Measurements from ENCODE around the gene BAG1. TPM values are rescaled to one million over a fixed set of nuclear protein-coding genes. Genes with fewer than 3 reads are reported as not detected.

BAG1 gene
- total and polyA plus RNA-seq, 4 donors: 35.1 to 55.2 (median 43.0) TPM

DNA sequence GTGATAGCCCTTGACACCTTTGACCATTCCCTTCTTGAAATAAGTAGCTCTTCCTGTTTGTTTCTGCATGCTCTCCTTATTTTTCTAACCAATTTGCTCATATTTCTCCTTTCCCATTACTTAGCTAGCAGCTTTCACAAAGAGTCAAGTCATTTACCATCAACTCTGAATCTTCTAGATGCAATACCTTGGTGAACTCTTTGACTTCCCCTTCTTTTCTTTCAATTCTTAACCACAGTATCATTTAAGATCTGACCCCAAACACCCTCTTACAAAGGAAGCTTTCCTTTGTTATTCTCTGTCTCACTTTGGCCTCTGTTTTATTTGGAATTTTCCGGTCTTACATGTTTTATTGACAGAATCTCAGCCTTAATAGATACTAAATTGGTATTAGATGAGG lies 39.9 kb upstream of the BAG1 start:
- peaks cover 0 to 16% (median 11%) of the 10 kb centered on the region in 4 donors for H3K4me1 ChIP-seq (ENCODE audit: control insufficient read depth in 4 of 4, insufficient read depth in 4 of 4, low read length in 3 of 4)
- no peak for DNase-seq (ENCODE audit: low spot score)
- 95% methylated on average over 1 of the region's 1 CpG for WGBS
- no peak overlapping the region for H3K9ac ChIP-seq (ENCODE audit: low read depth in 1 of 2, low read length in 2 of 2)
- TF ChIP-seq EGR1 (IDR thresholded peaks at IDR 0.05; ENCODE audit: low read depth in 2 of 2) (no peak), RAD21 (IDR thresholded peaks at IDR 0.05) (no peak), HNF4A (conservative IDR thresholded peaks at IDR 0.05) (no peak), YY1 (IDR thresholded peaks at IDR 0.05) (no peak), HNF4G (IDR thresholded peaks at IDR 0.05) (no peak), FOXA2 (IDR thresholded peaks at IDR 0.05) (no peak), RXRA (IDR thresholded peaks at IDR 0.05) (no peak), FOXA1 (IDR thresholded peaks at IDR 0.05) (no peak), SP1 (IDR thresholded peaks at IDR 0.05) (no peak), GABPA (IDR thresholded peaks at IDR 0.05 in 1 of 2, conservative IDR thresholded peaks at IDR 0.05 in 1 of 2) (no peak)
- TF ChIP-seq, protein P1, sequence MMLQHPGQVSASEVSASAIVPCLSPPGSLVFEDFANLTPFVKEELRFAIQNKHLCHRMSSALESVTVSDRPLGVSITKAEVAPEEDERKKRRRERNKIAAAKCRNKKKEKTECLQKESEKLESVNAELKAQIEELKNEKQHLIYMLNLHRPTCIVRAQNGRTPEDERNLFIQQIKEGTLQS (IDR thresholded peaks at IDR 0.05): no peak
- TF ChIP-seq, protein P2, sequence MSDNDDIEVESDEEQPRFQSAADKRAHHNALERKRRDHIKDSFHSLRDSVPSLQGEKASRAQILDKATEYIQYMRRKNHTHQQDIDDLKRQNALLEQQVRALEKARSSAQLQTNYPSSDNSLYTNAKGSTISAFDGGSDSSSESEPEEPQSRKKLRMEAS (IDR thresholded peaks at IDR 0.05): no peak
- TF ChIP-seq, protein P3, sequence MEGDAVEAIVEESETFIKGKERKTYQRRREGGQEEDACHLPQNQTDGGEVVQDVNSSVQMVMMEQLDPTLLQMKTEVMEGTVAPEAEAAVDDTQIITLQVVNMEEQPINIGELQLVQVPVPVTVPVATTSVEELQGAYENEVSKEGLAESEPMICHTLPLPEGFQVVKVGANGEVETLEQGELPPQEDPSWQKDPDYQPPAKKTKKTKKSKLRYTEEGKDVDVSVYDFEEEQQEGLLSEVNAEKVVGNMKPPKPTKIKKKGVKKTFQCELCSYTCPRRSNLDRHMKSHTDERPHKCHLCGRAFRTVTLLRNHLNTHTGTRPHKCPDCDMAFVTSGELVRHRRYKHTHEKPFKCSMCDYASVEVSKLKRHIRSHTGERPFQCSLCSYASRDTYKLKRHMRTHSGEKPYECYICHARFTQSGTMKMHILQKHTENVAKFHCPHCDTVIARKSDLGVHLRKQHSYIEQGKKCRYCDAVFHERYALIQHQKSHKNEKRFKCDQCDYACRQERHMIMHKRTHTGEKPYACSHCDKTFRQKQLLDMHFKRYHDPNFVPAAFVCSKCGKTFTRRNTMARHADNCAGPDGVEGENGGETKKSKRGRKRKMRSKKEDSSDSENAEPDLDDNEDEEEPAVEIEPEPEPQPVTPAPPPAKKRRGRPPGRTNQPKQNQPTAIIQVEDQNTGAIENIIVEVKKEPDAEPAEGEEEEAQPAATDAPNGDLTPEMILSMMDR (IDR thresholded peaks at IDR 0.05; ENCODE audit: low read depth, low read length, missing input control): no peak
- TF ChIP-seq, protein P4, sequence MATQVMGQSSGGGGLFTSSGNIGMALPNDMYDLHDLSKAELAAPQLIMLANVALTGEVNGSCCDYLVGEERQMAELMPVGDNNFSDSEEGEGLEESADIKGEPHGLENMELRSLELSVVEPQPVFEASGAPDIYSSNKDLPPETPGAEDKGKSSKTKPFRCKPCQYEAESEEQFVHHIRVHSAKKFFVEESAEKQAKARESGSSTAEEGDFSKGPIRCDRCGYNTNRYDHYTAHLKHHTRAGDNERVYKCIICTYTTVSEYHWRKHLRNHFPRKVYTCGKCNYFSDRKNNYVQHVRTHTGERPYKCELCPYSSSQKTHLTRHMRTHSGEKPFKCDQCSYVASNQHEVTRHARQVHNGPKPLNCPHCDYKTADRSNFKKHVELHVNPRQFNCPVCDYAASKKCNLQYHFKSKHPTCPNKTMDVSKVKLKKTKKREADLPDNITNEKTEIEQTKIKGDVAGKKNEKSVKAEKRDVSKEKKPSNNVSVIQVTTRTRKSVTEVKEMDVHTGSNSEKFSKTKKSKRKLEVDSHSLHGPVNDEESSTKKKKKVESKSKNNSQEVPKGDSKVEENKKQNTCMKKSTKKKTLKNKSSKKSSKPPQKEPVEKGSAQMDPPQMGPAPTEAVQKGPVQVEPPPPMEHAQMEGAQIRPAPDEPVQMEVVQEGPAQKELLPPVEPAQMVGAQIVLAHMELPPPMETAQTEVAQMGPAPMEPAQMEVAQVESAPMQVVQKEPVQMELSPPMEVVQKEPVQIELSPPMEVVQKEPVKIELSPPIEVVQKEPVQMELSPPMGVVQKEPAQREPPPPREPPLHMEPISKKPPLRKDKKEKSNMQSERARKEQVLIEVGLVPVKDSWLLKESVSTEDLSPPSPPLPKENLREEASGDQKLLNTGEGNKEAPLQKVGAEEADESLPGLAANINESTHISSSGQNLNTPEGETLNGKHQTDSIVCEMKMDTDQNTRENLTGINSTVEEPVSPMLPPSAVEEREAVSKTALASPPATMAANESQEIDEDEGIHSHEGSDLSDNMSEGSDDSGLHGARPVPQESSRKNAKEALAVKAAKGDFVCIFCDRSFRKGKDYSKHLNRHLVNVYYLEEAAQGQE (IDR thresholded peaks at IDR 0.05): no peak
- no peaks in the 10 kb centered on the region for H3K27me3 ChIP-seq (ENCODE audit: control insufficient read depth in 4 of 4, insufficient read depth in 4 of 4, low read length in 3 of 4)
- H3K9me3 ChIP-seq (ENCODE audit: control insufficient read depth in 4 of 4, low read length in 3 of 4): no peaks in the 10 kb centered on the region
- H3K27ac ChIP-seq (ENCODE audit: low read depth in 1 of 2, low read length in 2 of 2): no peak overlapping the region
- no peak overlapping the region for H3K4me3 ChIP-seq (ENCODE audit: low read depth in 1 of 3, low read length in 3 of 3)
- peaks cover 19 to 83% (median 74%) of the 10 kb centered on the region in 4 donors for H3K36me3 ChIP-seq (ENCODE audit: control insufficient read depth in 4 of 4, insufficient read depth in 3 of 4, low read depth in 1 of 4, low read length in 3 of 4)

DNA sequence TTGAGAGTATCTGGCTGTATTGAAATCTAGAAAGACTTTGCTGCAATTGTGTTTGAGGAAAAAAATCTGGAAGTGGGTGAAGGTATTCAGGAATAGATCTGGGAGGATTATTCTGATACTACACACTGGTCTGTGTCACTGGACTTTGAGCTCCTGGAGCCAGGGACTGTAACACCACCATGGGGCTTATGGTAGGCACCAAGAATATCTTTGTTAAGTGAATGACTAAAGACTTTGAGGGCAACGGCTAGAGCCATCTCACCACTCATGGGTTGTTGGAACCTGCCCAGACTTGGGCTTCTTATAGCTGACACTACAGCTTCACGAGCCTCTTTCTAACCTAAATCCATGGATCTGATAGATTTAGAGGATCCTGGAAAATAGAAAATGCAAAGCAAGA lies 36.0 kb upstream of the BAG1 start:
- no peak overlapping the region for H3K27ac ChIP-seq (ENCODE audit: low read depth in 1 of 2, low read length in 2 of 2)
- WGBS: 71% methylated on average over 2 of the region's 2 CpGs
- peaks cover 9 to 81% (median 50%) of the 10 kb centered on the region in 4 donors for H3K36me3 ChIP-seq (ENCODE audit: control insufficient read depth in 4 of 4, insufficient read depth in 3 of 4, low read depth in 1 of 4, low read length in 3 of 4)
- no peak overlapping the region for H3K9ac ChIP-seq (ENCODE audit: low read depth in 1 of 2, low read length in 2 of 2)
- peaks cover 5 to 53% (median 44%) of the 10 kb centered on the region in 4 donors for H3K4me1 ChIP-seq (ENCODE audit: control insufficient read depth in 4 of 4, insufficient read depth in 4 of 4, low read length in 3 of 4)
- no peak for DNase-seq (ENCODE audit: low spot score)
- H3K4me3 ChIP-seq (ENCODE audit: low read depth in 1 of 3, low read length in 3 of 3): no peak overlapping the region
- peak; percentile 32 for TF ChIP-seq HNF4G (IDR thresholded peaks at IDR 0.05)
- TF ChIP-seq SP1 (IDR thresholded peaks at IDR 0.05): peak; percentile 39
- TF ChIP-seq, protein P3 (IDR thresholded peaks at IDR 0.05; ENCODE audit: low read depth, low read length, missing input control): no peak
- TF ChIP-seq, protein P1 (IDR thresholded peaks at IDR 0.05): no peak
- TF ChIP-seq RAD21 (IDR thresholded peaks at IDR 0.05): peak in 1 of 2 donors; percentile 4
- peak; percentile 53 to 77 for TF ChIP-seq HNF4A (conservative IDR thresholded peaks at IDR 0.05)
- no peaks in the 10 kb centered on the region for H3K9me3 ChIP-seq (ENCODE audit: control insufficient read depth in 4 of 4, low read length in 3 of 4)
- H3K27me3 ChIP-seq (ENCODE audit: control insufficient read depth in 4 of 4, insufficient read depth in 4 of 4, low read length in 3 of 4): no peaks in the 10 kb centered on the region

Data from liver (tissue), 9 donors.